Measurements from ENCODE around the gene TACR2. TPM values are rescaled to one million over a fixed set of nuclear protein-coding genes. Genes with fewer than 3 reads are reported as not detected.

TACR2 gene
- total and polyA plus RNA-seq, 2 donors (not counting 3 experiments of a cell fraction or from before 2014, with no cell fraction given) = 0.19 TPM; not detected in 1

DNA sequence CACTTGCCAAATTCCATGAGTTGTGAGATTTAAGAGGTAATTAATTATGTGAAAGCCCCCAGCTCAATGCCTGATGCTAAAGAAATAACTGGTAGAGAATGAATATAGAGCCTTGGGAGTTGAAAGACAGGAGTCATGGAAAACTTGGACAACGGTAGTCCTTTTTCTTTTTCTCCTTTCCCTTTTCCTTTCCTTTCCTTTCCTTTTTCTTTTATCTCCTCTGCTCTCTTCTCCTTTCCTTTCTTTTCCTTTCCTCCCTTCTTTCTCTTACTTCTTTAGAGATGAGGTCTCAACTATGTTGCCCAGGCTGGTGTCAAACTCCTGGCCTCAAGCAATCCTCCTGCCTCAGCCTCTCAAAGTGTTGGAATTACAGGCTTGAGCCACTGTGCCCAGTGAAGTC, 26.6 kb upstream of the TACR2 start:
- intact Hi-C loops (cut with micrococcal nuclease) = no loop called here
- no peaks in the 10 kb centered on the region for H3K27me3 ChIP-seq (ENCODE audit: control insufficient read depth in 2 of 2, insufficient read depth in 2 of 2, low read length in 2 of 2)
- dilution Hi-C loops (cut with MboI; ENCODE audit: extremely low pct_ligation_motif_present, low sequenced_read_pairs) = no loop called here
- ChIA-PET POLR2A (no interaction called here), CTCF (interaction anchor here (0.7 to 1.3 kb wide), 3 partner anchors 10 to 23 kb away, joined by 3 to 5 read pairs (median 3); no protein-coding TSS in a partner anchor)
- no peak overlapping the region for H3K4me3 ChIP-seq (replicated peaks in 1 of 3; ENCODE audit: insufficient read depth in 1 of 3, low read depth in 1 of 3, low read length in 3 of 3)
- no peaks in the 10 kb centered on the region for H3K9me3 ChIP-seq (replicated peaks; ENCODE audit: control insufficient read depth, insufficient read depth, low read length)
- no peak for TF ChIP-seq JUN (IDR thresholded peaks at IDR 0.05; ENCODE audit: borderline replicate concordance, insufficient read depth, insufficient read length, low read depth)
- no peak for TF ChIP-seq POLR2A (IDR thresholded peaks at IDR 0.05; ENCODE audit: low read depth, low read length)
- no peak for TF ChIP-seq EZH2 (IDR thresholded peaks at IDR 0.05; ENCODE audit: borderline replicate concordance, low read depth, low read length, severe bottlenecking)
- no peak for TF ChIP-seq MYC (IDR thresholded peaks at IDR 0.05; ENCODE audit: low read depth, low read length)
- TF ChIP-seq, protein P1, sequence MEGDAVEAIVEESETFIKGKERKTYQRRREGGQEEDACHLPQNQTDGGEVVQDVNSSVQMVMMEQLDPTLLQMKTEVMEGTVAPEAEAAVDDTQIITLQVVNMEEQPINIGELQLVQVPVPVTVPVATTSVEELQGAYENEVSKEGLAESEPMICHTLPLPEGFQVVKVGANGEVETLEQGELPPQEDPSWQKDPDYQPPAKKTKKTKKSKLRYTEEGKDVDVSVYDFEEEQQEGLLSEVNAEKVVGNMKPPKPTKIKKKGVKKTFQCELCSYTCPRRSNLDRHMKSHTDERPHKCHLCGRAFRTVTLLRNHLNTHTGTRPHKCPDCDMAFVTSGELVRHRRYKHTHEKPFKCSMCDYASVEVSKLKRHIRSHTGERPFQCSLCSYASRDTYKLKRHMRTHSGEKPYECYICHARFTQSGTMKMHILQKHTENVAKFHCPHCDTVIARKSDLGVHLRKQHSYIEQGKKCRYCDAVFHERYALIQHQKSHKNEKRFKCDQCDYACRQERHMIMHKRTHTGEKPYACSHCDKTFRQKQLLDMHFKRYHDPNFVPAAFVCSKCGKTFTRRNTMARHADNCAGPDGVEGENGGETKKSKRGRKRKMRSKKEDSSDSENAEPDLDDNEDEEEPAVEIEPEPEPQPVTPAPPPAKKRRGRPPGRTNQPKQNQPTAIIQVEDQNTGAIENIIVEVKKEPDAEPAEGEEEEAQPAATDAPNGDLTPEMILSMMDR (IDR thresholded peaks at IDR 0.05; ENCODE audit: extremely low read depth in 1 of 2, insufficient read depth in 1 of 2, low read depth in 1 of 2, low read length in 2 of 2) = no peak
- TF ChIP-seq, protein P2, sequence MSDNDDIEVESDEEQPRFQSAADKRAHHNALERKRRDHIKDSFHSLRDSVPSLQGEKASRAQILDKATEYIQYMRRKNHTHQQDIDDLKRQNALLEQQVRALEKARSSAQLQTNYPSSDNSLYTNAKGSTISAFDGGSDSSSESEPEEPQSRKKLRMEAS (IDR thresholded peaks at IDR 0.05; ENCODE audit: insufficient read depth, insufficient read length) = no peak
- TF ChIP-seq FOS (IDR thresholded peaks at IDR 0.05; ENCODE audit: borderline replicate concordance, insufficient read depth, low read length) = no peak
- TF ChIP-seq GATA2 (IDR thresholded peaks at IDR 0.05; ENCODE audit: insufficient read depth, insufficient read length, low read depth, low read length) = no peak
- TF ChIP-seq POLR2AphosphoS5 (IDR thresholded peaks at IDR 0.05; ENCODE audit: insufficient read depth, low read depth, low read length) = no peak
- no peak overlapping the region for H3K27ac ChIP-seq (ENCODE audit: insufficient read depth, low read depth, low read length)
- H3K9ac ChIP-seq (replicated peaks; ENCODE audit: extremely low read depth, insufficient read depth, low read length) = no peak overlapping the region
- H4K20me1 ChIP-seq (replicated peaks; ENCODE audit: control insufficient read depth, extremely low read depth, insufficient read depth, low read length) = no peaks in the 10 kb centered on the region
- H3K4me1 ChIP-seq (ENCODE audit: control insufficient read depth, extremely low read depth, insufficient read depth, low read length) = peaks cover 36% of the 10 kb centered on the region
- no peaks in the 10 kb centered on the region for H3K9me1 ChIP-seq (replicated peaks; ENCODE audit: control insufficient read depth, extremely low read depth, insufficient read depth, low read length)
- no peak overlapping the region for H2AFZ ChIP-seq (ENCODE audit: low read depth, low read length)
- BruUV-seq (replicated peaks) = no TSS peak
- no peak for FAIRE-seq
- H3K4me2 ChIP-seq (ENCODE audit: insufficient read depth, low read length) = no peak overlapping the region
- H3K79me2 ChIP-seq (ENCODE audit: control insufficient read depth, insufficient read depth, low read length) = no peaks in the 10 kb centered on the region
- H3K36me3 ChIP-seq (ENCODE audit: control insufficient read depth in 2 of 2, extremely low read depth in 1 of 2, insufficient read depth in 2 of 2, low read length in 2 of 2) = no peaks in the 10 kb centered on the region
- no peak for DNase-seq (ENCODE audit: low read depth, low spot score)

Data from endothelial cell of umbilical vein (primary cell).